Muscle of arm (tissue), 12 donors: ENCODE measurements around the gene ZNF536. TPM values are rescaled to one million over a fixed set of nuclear protein-coding genes. Genes with fewer than 3 reads are reported as not detected.
"Not testable (repeated sequence)": the region's sequence is repeated elsewhere in the genome, so short reads cannot be mapped to it uniquely, and the experiment has no call there.

Source experiments
- DNase-seq: peaks from one replicate; pipeline ENCODE4 v3.0.0-alpha.2; 2013
- polyA plus RNA-seq, 12 donors: library from polyadenylated mRNA; unstranded; fragments of 120-200 nt; gene quantifications; one replicate each; pipeline ENCODE4 v1.2.1, GENCODE V29; 2013; ENCODE audit not compliant: insufficient read length in 12 of 12

Gene ZNF536
- polyA plus RNA-seq, 12 donors: 2.1 to 9.3 (median 2.9) TPM; not detected in 1

- DNase-seq: peak; percentile 12
These were observed 107.0 kb downstream of the ZNF536 start for GRCh38 chr19:30479231-30479630.

- DNase-seq: no peak
These were observed 107.9 kb downstream of the ZNF536 start for GRCh38 chr19:30480097-30480496.

GRCh38 chr19:30481063-30481462, 108.9 kb downstream of the ZNF536 start:
- DNase-seq: no peak

- no peak for DNase-seq
These were observed 109.6 kb downstream of the ZNF536 start for GRCh38 chr19:30481823-30482222.

GRCh38 chr19:30482956-30483355, 110.8 kb downstream of the ZNF536 start:
- DNase-seq: no peak

GRCh38 chr19:30486250-30486649, 114.1 kb downstream of the ZNF536 start:
- DNase-seq: not testable (repeated sequence)

GRCh38 chr19:30487178-30487577, 115.0 kb downstream of the ZNF536 start:
- no peak for DNase-seq

GRCh38 chr19:30488191-30488590, 116.0 kb downstream of the ZNF536 start:
- no peak for DNase-seq

GRCh38 chr19:30490760-30491159, 118.6 kb downstream of the ZNF536 start:
- DNase-seq: no peak

- DNase-seq: no peak
These were observed 120.5 kb downstream of the ZNF536 start for GRCh38 chr19:30492586-30493270.

GRCh38 chr19:30497034-30497433, 124.8 kb downstream of the ZNF536 start:
- DNase-seq: no peak

- not testable (repeated sequence) for DNase-seq
These were observed 125.9 kb downstream of the ZNF536 start for GRCh38 chr19:30498085-30498484.

- peak; percentile 25 for DNase-seq
These were observed 126.5 kb downstream of the ZNF536 start for GRCh38 chr19:30498707-30499106.

GRCh38 chr19:30504272-30504671, 132.1 kb downstream of the ZNF536 start:
- DNase-seq: no peak

- peak; percentile 66 for DNase-seq
These were observed 140.2 kb downstream of the ZNF536 start for GRCh38 chr19:30512176-30513081.

- no peak for DNase-seq
These were observed 140.9 kb downstream of the ZNF536 start for GRCh38 chr19:30513082-30513411.

GRCh38 chr19:30516111-30516510, 143.9 kb downstream of the ZNF536 start:
- no peak for DNase-seq

- DNase-seq: no peak
These were observed 144.3 kb downstream of the ZNF536 start for GRCh38 chr19:30516531-30516930.

- no peak for DNase-seq
These were observed 146.9 kb downstream of the ZNF536 start for GRCh38 chr19:30518965-30519606.

GRCh38 chr19:30519607-30520205, 147.5 kb downstream of the ZNF536 start:
- DNase-seq: no peak

- DNase-seq: no peak
These were observed 148.7 kb downstream of the ZNF536 start for GRCh38 chr19:30520735-30521479.
